ENCODE data around the gene RBM43. TPM values are rescaled to one million over a fixed set of nuclear protein-coding genes. Genes with fewer than 3 reads are reported as not detected.

The RBM43 gene
- polyA plus RNA-seq, 1 donor (not counting 4 experiments of a cell fraction or from before 2014, with no cell fraction given) = 2.7 TPM

GRCh38 chr2:151292546-151292945 lies 30.9 kb upstream of the RBM43 start:
- Histone ChIP-seq H3K9ac (ENCODE audit: control insufficient read depth, extremely low read depth, insufficient read depth, low read length) (no peak overlapping the region), H3K4me1 (ENCODE audit: control insufficient read depth, extremely low read depth, insufficient read depth, low read length) (peaks cover 10% of the 10 kb centered on the region), H4K20me1 (ENCODE audit: control insufficient read depth, extremely low read depth, insufficient read depth, low read length) (no peaks in the 10 kb centered on the region), H3K79me2 (ENCODE audit: control insufficient read depth, insufficient read depth, low read length) (no peaks in the 10 kb centered on the region), H3K27me3 (ENCODE audit: control insufficient read depth, extremely low read depth, insufficient read depth, low read length) (no peaks in the 10 kb centered on the region), H3K9me3 (ENCODE audit: control insufficient read depth, low read depth, low read length) (no peaks in the 10 kb centered on the region), H2AFZ (ENCODE audit: control insufficient read depth, low read length) (no peak overlapping the region), H3K4me3 (ENCODE audit: control insufficient read depth in 2 of 3, extremely low read depth in 1 of 3, insufficient read depth in 2 of 3, low read depth in 1 of 3, low read length in 3 of 3) (no peak overlapping the region), H3K36me3 (ENCODE audit: control insufficient read depth in 2 of 2, extremely low read depth in 1 of 2, insufficient read depth in 2 of 2, low read length in 2 of 2) (no peaks in the 10 kb centered on the region), H3K27ac (ENCODE audit: control insufficient read depth, insufficient read depth, low read length) (no peak overlapping the region), H3K9me1 (ENCODE audit: control insufficient read depth, extremely low read depth, insufficient read depth, low read length) (no peaks in the 10 kb centered on the region), H3K4me2 (ENCODE audit: control insufficient read depth, extremely low read depth, insufficient read depth, low read depth, low read length) (no peak overlapping the region)
- DNase-seq (ENCODE audit: low read depth, low spot score) = no peak
- dilution Hi-C loops (cut with MboI; ENCODE audit: extremely low pct_ligation_motif_present, low sequenced_read_pairs) = no loop called here
- no peak for FAIRE-seq
- TF ChIP-seq CTCF (optimal IDR thresholded peaks at IDR 0.05 in 1 of 3, IDR thresholded peaks at IDR 0.05 in 1 of 3, conservative IDR thresholded peaks at IDR 0.05 in 1 of 3; ENCODE audit: extremely low read depth in 1 of 3, insufficient read depth in 2 of 3, low read length in 3 of 3) = no peak
- no peak for TF ChIP-seq EZH2 (IDR thresholded peaks at IDR 0.05; ENCODE audit: low read length)

DNA sequence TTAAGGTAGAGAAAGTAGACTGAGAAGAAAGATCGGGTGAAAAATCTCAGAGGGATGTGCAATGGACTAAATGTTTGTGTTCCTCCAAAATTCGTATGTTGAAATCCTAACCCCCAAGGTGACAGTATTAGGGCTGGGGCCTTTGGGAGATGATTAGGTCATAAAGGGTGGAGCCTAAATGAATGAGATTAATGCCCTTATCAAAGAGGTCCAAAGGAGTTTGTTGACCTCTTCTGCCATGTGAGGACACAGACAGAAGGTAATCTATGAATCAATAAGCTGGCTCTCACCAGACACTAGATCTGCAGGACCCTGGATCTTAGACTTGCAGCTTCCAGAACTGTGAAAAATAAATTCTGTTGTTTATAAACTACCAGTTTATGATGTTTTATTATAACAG lies 30.5 kb upstream of the RBM43 start:
- Histone ChIP-seq H3K27ac (ENCODE audit: control insufficient read depth, insufficient read depth, low read length) (no peak overlapping the region), H3K36me3 (ENCODE audit: control insufficient read depth in 2 of 2, extremely low read depth in 1 of 2, insufficient read depth in 2 of 2, low read length in 2 of 2) (no peaks in the 10 kb centered on the region), H3K79me2 (ENCODE audit: control insufficient read depth, insufficient read depth, low read length) (no peaks in the 10 kb centered on the region), H3K9me1 (ENCODE audit: control insufficient read depth, extremely low read depth, insufficient read depth, low read length) (no peaks in the 10 kb centered on the region), H3K4me1 (ENCODE audit: control insufficient read depth, extremely low read depth, insufficient read depth, low read length) (peaks cover 10% of the 10 kb centered on the region), H3K9ac (ENCODE audit: control insufficient read depth, extremely low read depth, insufficient read depth, low read length) (no peak overlapping the region), H3K4me3 (ENCODE audit: control insufficient read depth in 2 of 3, extremely low read depth in 1 of 3, insufficient read depth in 2 of 3, low read depth in 1 of 3, low read length in 3 of 3) (no peak overlapping the region), H4K20me1 (ENCODE audit: control insufficient read depth, extremely low read depth, insufficient read depth, low read length) (no peaks in the 10 kb centered on the region), H3K27me3 (ENCODE audit: control insufficient read depth, extremely low read depth, insufficient read depth, low read length) (no peaks in the 10 kb centered on the region), H3K9me3 (ENCODE audit: control insufficient read depth, low read depth, low read length) (no peaks in the 10 kb centered on the region), H3K4me2 (ENCODE audit: control insufficient read depth, extremely low read depth, insufficient read depth, low read depth, low read length) (no peak overlapping the region), H2AFZ (ENCODE audit: control insufficient read depth, low read length) (no peak overlapping the region)
- dilution Hi-C loops (cut with MboI; ENCODE audit: extremely low pct_ligation_motif_present, low sequenced_read_pairs) = no loop called here
- TF ChIP-seq CTCF (optimal IDR thresholded peaks at IDR 0.05 in 1 of 3, IDR thresholded peaks at IDR 0.05 in 1 of 3, conservative IDR thresholded peaks at IDR 0.05 in 1 of 3; ENCODE audit: extremely low read depth in 1 of 3, insufficient read depth in 2 of 3, low read length in 3 of 3) = no peak
- no peak for TF ChIP-seq EZH2 (IDR thresholded peaks at IDR 0.05; ENCODE audit: low read length)
- DNase-seq (ENCODE audit: low read depth, low spot score) = no peak
- no peak for FAIRE-seq
